Right lung (tissue), 5 donors: Measurements from ENCODE around the gene SCTR. TPM values are rescaled to one million over a fixed set of nuclear protein-coding genes. Genes with fewer than 3 reads are reported as not detected.
A peak's percentile ranks its signal among the peaks of the same experiment; 100 is the strongest.

Experiments used
- DNase-seq, 2 donors: peaks; one replicate each; pipeline ENCODE4 v3.0.0-alpha.2; 2013
- polyA plus RNA-seq, 5 donors: library from polyadenylated mRNA; unstranded; fragments of 120-200 nt; gene quantifications; one replicate each; pipeline versions ENCODE4 v1.2.1 to v1.2.3, GENCODE V29; 2013; ENCODE audit warnings: inconsistent platforms in 1 of 5, low replicate concordance in 1 of 5; ENCODE audit not compliant: insufficient read length in 5 of 5, insufficient read depth in 1 of 5

Gene SCTR
- polyA plus RNA-seq, 5 donors = 1.4 to 9.7 (median 6.4) TPM

- DNase-seq = no peak
These were observed 35.8 kb downstream of the SCTR start for GRCh38 chr2:119488245-119489214.

- peak in 1 of 2 donors; percentile 54 for DNase-seq
These were observed 36.6 kb downstream of the SCTR start for GRCh38 chr2:119487434-119488244.

GRCh38 chr2:119486886-119487285, 37.4 kb downstream of the SCTR start:
- DNase-seq = no peak

GRCh38 chr2:119486196-119486827, 38.0 kb downstream of the SCTR start:
- DNase-seq = no peak

- DNase-seq = no peak
These were observed 38.8 kb downstream of the SCTR start for GRCh38 chr2:119485336-119486110.

- DNase-seq = no peak
These were observed 39.4 kb downstream of the SCTR start for GRCh38 chr2:119484834-119485233.

GRCh38 chr2:119483896-119484718, 40.2 kb downstream of the SCTR start:
- DNase-seq = no peak

- DNase-seq = no peak
These were observed 40.9 kb downstream of the SCTR start for GRCh38 chr2:119483395-119483753.

GRCh38 chr2:119482481-119483394, 41.5 kb downstream of the SCTR start:
- peak in 1 of 2 donors; percentile 29 for DNase-seq

- no peak for DNase-seq
These were observed 42.5 kb downstream of the SCTR start for GRCh38 chr2:119481501-119482455.

- DNase-seq = no peak
These were observed 43.6 kb downstream of the SCTR start for GRCh38 chr2:119480718-119481142.

GRCh38 chr2:119480184-119480583, 44.1 kb downstream of the SCTR start:
- no peak for DNase-seq

- DNase-seq = no peak
These were observed 45.3 kb downstream of the SCTR start for GRCh38 chr2:119478978-119479295.

GRCh38 chr2:119478188-119478977, 45.9 kb downstream of the SCTR start:
- DNase-seq = no peak

GRCh38 chr2:119477113-119477505, 47.2 kb downstream of the SCTR start:
- DNase-seq = no peak

GRCh38 chr2:119476301-119477112, 47.8 kb downstream of the SCTR start:
- DNase-seq = peak in 1 of 2 donors; percentile 67

GRCh38 chr2:119475857-119476244, 48.4 kb downstream of the SCTR start:
- DNase-seq = no peak
